ENCODE data around the gene DDIT3. TPM values are rescaled to one million over a fixed set of nuclear protein-coding genes. Genes with fewer than 3 reads are reported as not detected.

Gene DDIT3
- polyA plus RNA-seq, 1 donor from 2014 or later = 24.0 TPM

DNA sequence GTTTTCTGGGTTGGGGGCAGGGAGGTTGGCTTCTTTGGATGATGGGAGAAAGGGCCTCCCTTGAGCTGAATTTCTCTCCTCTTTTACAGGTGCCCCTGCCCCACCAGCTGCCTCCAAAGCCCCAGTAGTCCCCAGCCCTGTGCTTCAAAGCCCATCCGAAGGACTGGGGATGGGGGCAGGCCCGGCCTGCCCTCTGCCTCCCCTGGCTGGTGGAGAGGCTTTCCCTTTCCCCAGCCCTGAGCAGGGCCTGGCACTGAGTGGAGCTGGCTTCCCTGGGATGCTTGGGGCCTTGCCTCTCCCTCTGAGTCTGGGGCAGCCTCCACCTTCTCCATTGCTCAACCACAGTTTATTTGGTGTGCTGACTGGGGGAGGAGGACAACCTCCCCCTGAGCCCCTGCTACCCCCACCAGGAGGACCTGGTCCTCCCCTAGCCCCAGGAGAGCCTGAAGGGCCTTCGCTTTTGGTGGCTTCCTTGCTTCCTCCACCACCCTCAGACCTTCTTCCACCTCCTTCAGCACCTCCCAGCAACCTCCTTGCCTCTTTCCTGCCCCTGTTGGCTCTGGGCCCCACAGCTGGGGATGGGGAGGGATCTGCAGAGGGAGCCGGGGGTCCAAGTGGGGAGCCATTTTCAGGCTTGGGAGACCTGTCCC, 6.3 kb upstream of the DDIT3 start:
- no peaks in the 10 kb centered on the region for H3K9me2 ChIP-seq (ENCODE audit: insufficient read depth, low read length)
- H3K27ac ChIP-seq (ENCODE audit: low read length) = no peak overlapping the region
- no peak overlapping the region for H3K4me3 ChIP-seq (ENCODE audit: low read length)
- H3F3A ChIP-seq (ENCODE audit: insufficient read depth, low read length, poor library complexity, severe bottlenecking) = peaks cover 4% of the 10 kb centered on the region
- H2AFZ ChIP-seq (ENCODE audit: low read depth, low read length) = no peak overlapping the region
- H4K20me1 ChIP-seq (ENCODE audit: insufficient read depth) = no peaks in the 10 kb centered on the region
- no peak overlapping the region for H3K9ac ChIP-seq (ENCODE audit: low read length)
- TF ChIP-seq, protein P1, sequence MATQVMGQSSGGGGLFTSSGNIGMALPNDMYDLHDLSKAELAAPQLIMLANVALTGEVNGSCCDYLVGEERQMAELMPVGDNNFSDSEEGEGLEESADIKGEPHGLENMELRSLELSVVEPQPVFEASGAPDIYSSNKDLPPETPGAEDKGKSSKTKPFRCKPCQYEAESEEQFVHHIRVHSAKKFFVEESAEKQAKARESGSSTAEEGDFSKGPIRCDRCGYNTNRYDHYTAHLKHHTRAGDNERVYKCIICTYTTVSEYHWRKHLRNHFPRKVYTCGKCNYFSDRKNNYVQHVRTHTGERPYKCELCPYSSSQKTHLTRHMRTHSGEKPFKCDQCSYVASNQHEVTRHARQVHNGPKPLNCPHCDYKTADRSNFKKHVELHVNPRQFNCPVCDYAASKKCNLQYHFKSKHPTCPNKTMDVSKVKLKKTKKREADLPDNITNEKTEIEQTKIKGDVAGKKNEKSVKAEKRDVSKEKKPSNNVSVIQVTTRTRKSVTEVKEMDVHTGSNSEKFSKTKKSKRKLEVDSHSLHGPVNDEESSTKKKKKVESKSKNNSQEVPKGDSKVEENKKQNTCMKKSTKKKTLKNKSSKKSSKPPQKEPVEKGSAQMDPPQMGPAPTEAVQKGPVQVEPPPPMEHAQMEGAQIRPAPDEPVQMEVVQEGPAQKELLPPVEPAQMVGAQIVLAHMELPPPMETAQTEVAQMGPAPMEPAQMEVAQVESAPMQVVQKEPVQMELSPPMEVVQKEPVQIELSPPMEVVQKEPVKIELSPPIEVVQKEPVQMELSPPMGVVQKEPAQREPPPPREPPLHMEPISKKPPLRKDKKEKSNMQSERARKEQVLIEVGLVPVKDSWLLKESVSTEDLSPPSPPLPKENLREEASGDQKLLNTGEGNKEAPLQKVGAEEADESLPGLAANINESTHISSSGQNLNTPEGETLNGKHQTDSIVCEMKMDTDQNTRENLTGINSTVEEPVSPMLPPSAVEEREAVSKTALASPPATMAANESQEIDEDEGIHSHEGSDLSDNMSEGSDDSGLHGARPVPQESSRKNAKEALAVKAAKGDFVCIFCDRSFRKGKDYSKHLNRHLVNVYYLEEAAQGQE (IDR thresholded peaks at IDR 0.05; ENCODE audit: borderline replicate concordance) = no peak
- TF ChIP-seq MXI1 (conservative IDR thresholded peaks at IDR 0.05; ENCODE audit: poor library complexity, severe bottlenecking) (no peak), RAD21 (conservative IDR thresholded peaks at IDR 0.05) (no peak), TAF1 (IDR thresholded peaks at IDR 0.05; ENCODE audit: low read depth) (no peak), EP300 (conservative IDR thresholded peaks at IDR 0.05; ENCODE audit: poor library complexity, severe bottlenecking) (no peak), POLR2AphosphoS5 (IDR thresholded peaks at IDR 0.05) (no peak), EZH2 (IDR thresholded peaks at IDR 0.05; ENCODE audit: borderline replicate concordance, insufficient read depth, low read length, poor library complexity, severe bottlenecking) (no peak), SMC3 (conservative IDR thresholded peaks at IDR 0.05; ENCODE audit: poor library complexity) (no peak)
- TF ChIP-seq, protein P2, sequence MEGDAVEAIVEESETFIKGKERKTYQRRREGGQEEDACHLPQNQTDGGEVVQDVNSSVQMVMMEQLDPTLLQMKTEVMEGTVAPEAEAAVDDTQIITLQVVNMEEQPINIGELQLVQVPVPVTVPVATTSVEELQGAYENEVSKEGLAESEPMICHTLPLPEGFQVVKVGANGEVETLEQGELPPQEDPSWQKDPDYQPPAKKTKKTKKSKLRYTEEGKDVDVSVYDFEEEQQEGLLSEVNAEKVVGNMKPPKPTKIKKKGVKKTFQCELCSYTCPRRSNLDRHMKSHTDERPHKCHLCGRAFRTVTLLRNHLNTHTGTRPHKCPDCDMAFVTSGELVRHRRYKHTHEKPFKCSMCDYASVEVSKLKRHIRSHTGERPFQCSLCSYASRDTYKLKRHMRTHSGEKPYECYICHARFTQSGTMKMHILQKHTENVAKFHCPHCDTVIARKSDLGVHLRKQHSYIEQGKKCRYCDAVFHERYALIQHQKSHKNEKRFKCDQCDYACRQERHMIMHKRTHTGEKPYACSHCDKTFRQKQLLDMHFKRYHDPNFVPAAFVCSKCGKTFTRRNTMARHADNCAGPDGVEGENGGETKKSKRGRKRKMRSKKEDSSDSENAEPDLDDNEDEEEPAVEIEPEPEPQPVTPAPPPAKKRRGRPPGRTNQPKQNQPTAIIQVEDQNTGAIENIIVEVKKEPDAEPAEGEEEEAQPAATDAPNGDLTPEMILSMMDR (IDR thresholded peaks at IDR 0.05; ENCODE audit: poor library complexity, severe bottlenecking) = no peak
- no peaks in the 10 kb centered on the region for H3K27me3 ChIP-seq (ENCODE audit: insufficient read depth, low read depth, low read length)
- H3K9me3 ChIP-seq (ENCODE audit: low read length) = no peaks in the 10 kb centered on the region
- H3K79me2 ChIP-seq (replicated peaks; ENCODE audit: insufficient read depth, low read length) = peaks cover 18% of the 10 kb centered on the region
- H3K4me2 ChIP-seq (ENCODE audit: low read length) = no peak overlapping the region
- H3K36me3 ChIP-seq (ENCODE audit: insufficient read depth, low read length) = no peaks in the 10 kb centered on the region

DNA sequence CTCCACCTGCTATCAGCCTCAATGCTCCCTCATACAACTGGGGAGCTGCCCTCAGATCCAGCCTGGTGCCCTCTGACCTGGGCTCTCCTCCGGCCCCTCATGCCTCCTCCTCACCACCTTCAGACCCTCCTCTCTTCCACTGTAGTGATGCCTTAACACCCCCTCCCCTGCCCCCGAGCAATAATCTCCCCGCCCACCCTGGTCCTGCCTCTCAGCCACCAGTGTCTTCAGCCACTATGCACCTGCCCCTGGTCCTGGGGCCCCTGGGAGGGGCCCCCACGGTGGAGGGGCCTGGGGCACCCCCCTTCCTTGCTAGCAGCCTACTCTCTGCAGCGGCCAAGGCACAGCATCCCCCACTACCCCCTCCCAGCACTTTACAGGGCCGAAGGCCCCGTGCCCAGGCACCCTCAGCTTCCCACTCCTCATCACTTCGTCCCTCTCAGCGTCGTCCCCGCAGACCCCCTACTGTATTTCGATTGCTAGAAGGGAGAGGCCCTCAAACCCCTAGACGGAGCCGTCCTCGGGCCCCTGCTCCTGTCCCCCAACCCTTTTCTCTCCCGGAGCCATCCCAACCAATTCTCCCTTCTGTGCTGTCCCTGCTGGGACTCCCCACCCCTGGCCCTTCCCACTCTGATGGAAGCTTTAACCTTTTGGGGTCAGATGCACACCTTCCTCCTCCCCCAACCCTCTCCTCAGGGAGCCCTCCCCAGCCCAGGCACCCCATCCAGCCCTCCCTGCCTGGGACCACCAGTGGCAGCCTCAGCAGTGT, 5.5 kb upstream of the DDIT3 start:
- peaks cover 18% of the 10 kb centered on the region for H3K79me2 ChIP-seq (replicated peaks; ENCODE audit: insufficient read depth, low read length)
- TF ChIP-seq POLR2AphosphoS5 (IDR thresholded peaks at IDR 0.05) (no peak), EP300 (conservative IDR thresholded peaks at IDR 0.05; ENCODE audit: poor library complexity, severe bottlenecking) (no peak), EZH2 (IDR thresholded peaks at IDR 0.05; ENCODE audit: borderline replicate concordance, insufficient read depth, low read length, poor library complexity, severe bottlenecking) (no peak), TAF1 (IDR thresholded peaks at IDR 0.05; ENCODE audit: low read depth) (no peak), MXI1 (conservative IDR thresholded peaks at IDR 0.05; ENCODE audit: poor library complexity, severe bottlenecking) (no peak), RAD21 (conservative IDR thresholded peaks at IDR 0.05) (no peak), SMC3 (conservative IDR thresholded peaks at IDR 0.05; ENCODE audit: poor library complexity) (no peak)
- TF ChIP-seq, protein P2 (IDR thresholded peaks at IDR 0.05; ENCODE audit: poor library complexity, severe bottlenecking) = no peak
- TF ChIP-seq, protein P1 (IDR thresholded peaks at IDR 0.05; ENCODE audit: borderline replicate concordance) = no peak
- H3K36me3 ChIP-seq (ENCODE audit: insufficient read depth, low read length) = no peaks in the 10 kb centered on the region
- H4K20me1 ChIP-seq (ENCODE audit: insufficient read depth) = no peaks in the 10 kb centered on the region
- H3K27ac ChIP-seq (ENCODE audit: low read length) = no peak overlapping the region
- peaks cover 4% of the 10 kb centered on the region for H3F3A ChIP-seq (ENCODE audit: insufficient read depth, low read length, poor library complexity, severe bottlenecking)
- no peaks in the 10 kb centered on the region for H3K9me3 ChIP-seq (ENCODE audit: low read length)
- H3K27me3 ChIP-seq (ENCODE audit: insufficient read depth, low read depth, low read length) = no peaks in the 10 kb centered on the region
- no peaks in the 10 kb centered on the region for H3K9me2 ChIP-seq (ENCODE audit: insufficient read depth, low read length)
- no peak overlapping the region for H3K9ac ChIP-seq (ENCODE audit: low read length)
- no peak overlapping the region for H3K4me2 ChIP-seq (ENCODE audit: low read length)
- peak overlapping the region; percentile 86 for H3K4me3 ChIP-seq (ENCODE audit: low read length)
- no peak overlapping the region for H2AFZ ChIP-seq (ENCODE audit: low read depth, low read length)
